ENCODE measurements around the gene SVIL. TPM values are rescaled to one million over a fixed set of nuclear protein-coding genes. Genes with fewer than 3 reads are reported as not detected.

SVIL gene
- total and polyA plus RNA-seq, 2 of the 13 experiments (the other 11 are each of a cell fraction or from before 2014, with no cell fraction given) = 3.9 to 12.1 TPM

DNA sequence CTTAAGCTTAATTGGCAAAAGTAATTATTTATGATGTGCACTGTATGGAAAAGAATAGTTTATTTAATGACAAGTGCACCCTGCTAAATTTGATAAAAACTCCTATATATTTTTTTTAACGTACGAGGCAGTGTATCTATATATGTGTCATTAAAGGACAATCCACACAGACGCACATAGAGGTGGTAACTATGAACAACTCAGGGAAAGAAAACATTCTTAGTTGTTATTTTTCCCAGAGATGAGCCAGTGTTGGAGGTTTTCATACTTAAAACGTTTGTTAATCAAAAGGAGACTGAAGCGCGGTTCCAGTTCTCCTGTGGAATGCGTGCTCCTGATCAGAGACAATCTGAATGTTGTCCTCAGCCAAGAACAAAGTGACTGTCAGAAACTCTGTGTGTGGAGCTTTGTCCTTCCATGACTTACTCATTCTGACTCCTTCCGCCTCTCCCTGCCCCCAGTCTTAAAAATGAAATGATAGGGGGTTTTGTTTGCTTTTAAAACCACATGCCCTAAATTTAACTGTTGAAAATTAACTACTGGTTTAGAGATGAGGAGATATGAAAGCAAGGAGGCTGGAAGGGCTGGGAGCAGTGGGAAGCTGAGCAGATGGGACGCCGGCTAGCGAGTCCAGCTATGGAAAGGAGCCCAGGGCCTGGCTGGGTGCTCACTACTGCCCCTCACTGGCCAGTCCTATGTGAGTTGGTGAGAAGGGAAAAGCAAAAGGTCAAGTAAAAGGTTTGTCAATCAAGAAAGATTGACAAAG lies 99.6 kb downstream of the SVIL start (continued):
- TF ChIP-seq, protein P1, sequence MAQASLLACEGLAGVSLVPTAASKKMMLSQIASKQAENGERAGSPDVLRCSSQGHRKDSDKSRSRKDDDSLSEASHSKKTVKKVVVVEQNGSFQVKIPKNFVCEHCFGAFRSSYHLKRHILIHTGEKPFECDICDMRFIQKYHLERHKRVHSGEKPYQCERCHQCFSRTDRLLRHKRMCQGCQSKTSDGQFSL (CRISPR knock-in tag; IDR thresholded peaks at IDR 0.05) = no peak
- TF ChIP-seq SAP130 (CRISPR knock-in tag; IDR thresholded peaks at IDR 0.05; ENCODE audit: low read depth) = peak; percentile 36; the same call in 1 of the 2 replicates
- TF ChIP-seq ATRX (CRISPR knock-in tag; IDR thresholded peaks at IDR 0.05; ENCODE audit: borderline replicate concordance) = no peak
- TF ChIP-seq, protein P2, sequence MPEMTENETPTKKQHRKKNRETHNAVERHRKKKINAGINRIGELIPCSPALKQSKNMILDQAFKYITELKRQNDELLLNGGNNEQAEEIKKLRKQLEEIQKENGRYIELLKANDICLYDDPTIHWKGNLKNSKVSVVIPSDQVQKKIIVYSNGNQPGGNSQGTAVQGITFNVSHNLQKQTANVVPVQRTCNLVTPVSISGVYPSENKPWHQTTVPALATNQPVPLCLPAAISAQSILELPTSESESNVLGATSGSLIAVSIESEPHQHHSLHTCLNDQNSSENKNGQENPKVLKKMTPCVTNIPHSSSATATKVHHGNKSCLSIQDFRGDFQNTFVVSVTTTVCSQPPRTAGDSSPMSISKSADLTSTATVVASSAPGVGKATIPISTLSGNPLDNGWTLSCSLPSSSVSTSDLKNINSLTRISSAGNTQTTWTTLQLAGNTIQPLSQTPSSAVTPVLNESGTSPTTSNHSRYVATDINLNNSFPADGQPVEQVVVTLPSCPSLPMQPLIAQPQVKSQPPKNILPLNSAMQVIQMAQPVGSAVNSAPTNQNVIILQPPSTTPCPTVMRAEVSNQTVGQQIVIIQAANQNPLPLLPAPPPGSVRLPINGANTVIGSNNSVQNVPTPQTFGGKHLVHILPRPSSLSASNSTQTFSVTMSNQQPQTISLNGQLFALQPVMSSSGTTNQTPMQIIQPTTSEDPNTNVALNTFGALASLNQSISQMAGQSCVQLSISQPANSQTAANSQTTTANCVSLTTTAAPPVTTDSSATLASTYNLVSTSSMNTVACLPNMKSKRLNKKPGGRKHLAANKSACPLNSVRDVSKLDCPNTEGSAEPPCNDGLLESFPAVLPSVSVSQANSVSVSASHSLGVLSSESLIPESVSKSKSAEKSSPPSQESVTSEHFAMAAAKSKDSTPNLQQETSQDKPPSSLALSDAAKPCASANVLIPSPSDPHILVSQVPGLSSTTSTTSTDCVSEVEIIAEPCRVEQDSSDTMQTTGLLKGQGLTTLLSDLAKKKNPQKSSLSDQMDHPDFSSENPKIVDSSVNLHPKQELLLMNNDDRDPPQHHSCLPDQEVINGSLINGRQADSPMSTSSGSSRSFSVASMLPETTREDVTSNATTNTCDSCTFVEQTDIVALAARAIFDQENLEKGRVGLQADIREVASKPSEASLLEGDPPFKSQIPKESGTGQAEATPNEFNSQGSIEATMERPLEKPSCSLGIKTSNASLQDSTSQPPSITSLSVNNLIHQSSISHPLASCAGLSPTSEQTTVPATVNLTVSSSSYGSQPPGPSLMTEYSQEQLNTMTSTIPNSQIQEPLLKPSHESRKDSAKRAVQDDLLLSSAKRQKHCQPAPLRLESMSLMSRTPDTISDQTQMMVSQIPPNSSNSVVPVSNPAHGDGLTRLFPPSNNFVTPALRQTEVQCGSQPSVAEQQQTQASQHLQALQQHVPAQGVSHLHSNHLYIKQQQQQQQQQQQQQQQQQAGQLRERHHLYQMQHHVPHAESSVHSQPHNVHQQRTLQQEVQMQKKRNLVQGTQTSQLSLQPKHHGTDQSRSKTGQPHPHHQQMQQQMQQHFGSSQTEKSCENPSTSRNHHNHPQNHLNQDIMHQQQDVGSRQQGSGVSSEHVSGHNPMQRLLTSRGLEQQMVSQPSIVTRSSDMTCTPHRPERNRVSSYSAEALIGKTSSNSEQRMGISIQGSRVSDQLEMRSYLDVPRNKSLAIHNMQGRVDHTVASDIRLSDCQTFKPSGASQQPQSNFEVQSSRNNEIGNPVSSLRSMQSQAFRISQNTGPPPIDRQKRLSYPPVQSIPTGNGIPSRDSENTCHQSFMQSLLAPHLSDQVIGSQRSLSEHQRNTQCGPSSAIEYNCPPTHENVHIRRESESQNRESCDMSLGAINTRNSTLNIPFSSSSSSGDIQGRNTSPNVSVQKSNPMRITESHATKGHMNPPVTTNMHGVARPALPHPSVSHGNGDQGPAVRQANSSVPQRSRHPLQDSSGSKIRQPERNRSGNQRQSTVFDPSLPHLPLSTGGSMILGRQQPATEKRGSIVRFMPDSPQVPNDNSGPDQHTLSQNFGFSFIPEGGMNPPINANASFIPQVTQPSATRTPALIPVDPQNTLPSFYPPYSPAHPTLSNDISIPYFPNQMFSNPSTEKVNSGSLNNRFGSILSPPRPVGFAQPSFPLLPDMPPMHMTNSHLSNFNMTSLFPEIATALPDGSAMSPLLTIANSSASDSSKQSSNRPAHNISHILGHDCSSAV (CRISPR knock-in tag; IDR thresholded peaks at IDR 0.05; ENCODE audit: borderline replicate concordance) = no peak
- TF ChIP-seq GATA4 (IDR thresholded peaks at IDR 0.05; ENCODE audit: borderline replicate concordance, low read depth) = peak; percentile 16; the same call in 1 of the 2 replicates
- TF ChIP-seq, protein P3, sequence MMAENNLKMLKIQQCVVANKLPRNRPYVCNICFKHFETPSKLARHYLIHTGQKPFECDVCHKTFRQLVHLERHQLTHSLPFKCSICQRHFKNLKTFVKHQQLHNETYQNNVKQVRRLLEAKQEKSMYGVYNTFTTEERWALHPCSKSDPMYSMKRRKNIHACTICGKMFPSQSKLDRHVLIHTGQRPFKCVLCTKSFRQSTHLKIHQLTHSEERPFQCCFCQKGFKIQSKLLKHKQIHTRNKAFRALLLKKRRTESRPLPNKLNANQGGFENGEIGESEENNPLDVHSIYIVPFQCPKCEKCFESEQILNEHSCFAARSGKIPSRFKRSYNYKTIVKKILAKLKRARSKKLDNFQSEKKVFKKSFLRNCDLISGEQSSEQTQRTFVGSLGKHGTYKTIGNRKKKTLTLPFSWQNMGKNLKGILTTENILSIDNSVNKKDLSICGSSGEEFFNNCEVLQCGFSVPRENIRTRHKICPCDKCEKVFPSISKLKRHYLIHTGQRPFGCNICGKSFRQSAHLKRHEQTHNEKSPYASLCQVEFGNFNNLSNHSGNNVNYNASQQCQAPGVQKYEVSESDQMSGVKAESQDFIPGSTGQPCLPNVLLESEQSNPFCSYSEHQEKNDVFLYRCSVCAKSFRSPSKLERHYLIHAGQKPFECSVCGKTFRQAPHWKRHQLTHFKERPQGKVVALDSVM (CRISPR knock-in tag; IDR thresholded peaks at IDR 0.05) = no peak
- TF ChIP-seq KDM2A (CRISPR knock-in tag; IDR thresholded peaks at IDR 0.05; ENCODE audit: borderline replicate concordance, low read depth) = 0 out of 2 replicates have a peak, but pooled peaks have one; percentile 23
- peak; percentile 74 for TF ChIP-seq FOSL2 (CRISPR knock-in tag; IDR thresholded peaks at IDR 0.05)
- peak; percentile 59; the same call in 1 of the 2 replicates for TF ChIP-seq SALL1 (CRISPR knock-in tag; IDR thresholded peaks at IDR 0.05)
- TF ChIP-seq, protein P4, sequence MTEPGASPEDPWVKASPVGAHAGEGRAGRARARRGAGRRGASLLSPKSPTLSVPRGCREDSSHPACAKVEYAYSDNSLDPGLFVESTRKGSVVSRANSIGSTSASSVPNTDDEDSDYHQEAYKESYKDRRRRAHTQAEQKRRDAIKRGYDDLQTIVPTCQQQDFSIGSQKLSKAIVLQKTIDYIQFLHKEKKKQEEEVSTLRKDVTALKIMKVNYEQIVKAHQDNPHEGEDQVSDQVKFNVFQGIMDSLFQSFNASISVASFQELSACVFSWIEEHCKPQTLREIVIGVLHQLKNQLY (CRISPR knock-in tag; IDR thresholded peaks at IDR 0.05) = peak; percentile 42; the same call in 1 of the 2 replicates
- TF ChIP-seq, protein P5, sequence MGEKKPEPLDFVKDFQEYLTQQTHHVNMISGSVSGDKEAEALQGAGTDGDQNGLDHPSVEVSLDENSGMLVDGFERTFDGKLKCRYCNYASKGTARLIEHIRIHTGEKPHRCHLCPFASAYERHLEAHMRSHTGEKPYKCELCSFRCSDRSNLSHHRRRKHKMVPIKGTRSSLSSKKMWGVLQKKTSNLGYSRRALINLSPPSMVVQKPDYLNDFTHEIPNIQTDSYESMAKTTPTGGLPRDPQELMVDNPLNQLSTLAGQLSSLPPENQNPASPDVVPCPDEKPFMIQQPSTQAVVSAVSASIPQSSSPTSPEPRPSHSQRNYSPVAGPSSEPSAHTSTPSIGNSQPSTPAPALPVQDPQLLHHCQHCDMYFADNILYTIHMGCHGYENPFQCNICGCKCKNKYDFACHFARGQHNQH (CRISPR knock-in tag; IDR thresholded peaks at IDR 0.05) = peak; percentile 61; the same call in 1 of the 2 replicates
- TF ChIP-seq ZKSCAN5 (CRISPR knock-in tag; IDR thresholded peaks at IDR 0.05) = no peak
- TF ChIP-seq, protein P6, sequence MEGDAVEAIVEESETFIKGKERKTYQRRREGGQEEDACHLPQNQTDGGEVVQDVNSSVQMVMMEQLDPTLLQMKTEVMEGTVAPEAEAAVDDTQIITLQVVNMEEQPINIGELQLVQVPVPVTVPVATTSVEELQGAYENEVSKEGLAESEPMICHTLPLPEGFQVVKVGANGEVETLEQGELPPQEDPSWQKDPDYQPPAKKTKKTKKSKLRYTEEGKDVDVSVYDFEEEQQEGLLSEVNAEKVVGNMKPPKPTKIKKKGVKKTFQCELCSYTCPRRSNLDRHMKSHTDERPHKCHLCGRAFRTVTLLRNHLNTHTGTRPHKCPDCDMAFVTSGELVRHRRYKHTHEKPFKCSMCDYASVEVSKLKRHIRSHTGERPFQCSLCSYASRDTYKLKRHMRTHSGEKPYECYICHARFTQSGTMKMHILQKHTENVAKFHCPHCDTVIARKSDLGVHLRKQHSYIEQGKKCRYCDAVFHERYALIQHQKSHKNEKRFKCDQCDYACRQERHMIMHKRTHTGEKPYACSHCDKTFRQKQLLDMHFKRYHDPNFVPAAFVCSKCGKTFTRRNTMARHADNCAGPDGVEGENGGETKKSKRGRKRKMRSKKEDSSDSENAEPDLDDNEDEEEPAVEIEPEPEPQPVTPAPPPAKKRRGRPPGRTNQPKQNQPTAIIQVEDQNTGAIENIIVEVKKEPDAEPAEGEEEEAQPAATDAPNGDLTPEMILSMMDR (CRISPR knock-in tag; IDR thresholded peaks at IDR 0.05) = peak; percentile 82
- peak; percentile 56 for TF ChIP-seq TBX2 (CRISPR knock-in tag; IDR thresholded peaks at IDR 0.05; ENCODE audit: borderline replicate concordance)
